Ecto neural progenitor cell (in vitro differentiated cells): ENCODE data around the gene CEP78.
"Not testable (repeated sequence)": the region's sequence is repeated elsewhere in the genome, so short reads cannot be mapped to it uniquely, and the experiment has no call there.

ENCODE experiments used
- DNase-seq: peaks from one replicate; pipeline ENCODE4 v3.0.0-alpha.2; 2018; ENCODE audit warnings: low spot score

CEP78 gene, protein sequence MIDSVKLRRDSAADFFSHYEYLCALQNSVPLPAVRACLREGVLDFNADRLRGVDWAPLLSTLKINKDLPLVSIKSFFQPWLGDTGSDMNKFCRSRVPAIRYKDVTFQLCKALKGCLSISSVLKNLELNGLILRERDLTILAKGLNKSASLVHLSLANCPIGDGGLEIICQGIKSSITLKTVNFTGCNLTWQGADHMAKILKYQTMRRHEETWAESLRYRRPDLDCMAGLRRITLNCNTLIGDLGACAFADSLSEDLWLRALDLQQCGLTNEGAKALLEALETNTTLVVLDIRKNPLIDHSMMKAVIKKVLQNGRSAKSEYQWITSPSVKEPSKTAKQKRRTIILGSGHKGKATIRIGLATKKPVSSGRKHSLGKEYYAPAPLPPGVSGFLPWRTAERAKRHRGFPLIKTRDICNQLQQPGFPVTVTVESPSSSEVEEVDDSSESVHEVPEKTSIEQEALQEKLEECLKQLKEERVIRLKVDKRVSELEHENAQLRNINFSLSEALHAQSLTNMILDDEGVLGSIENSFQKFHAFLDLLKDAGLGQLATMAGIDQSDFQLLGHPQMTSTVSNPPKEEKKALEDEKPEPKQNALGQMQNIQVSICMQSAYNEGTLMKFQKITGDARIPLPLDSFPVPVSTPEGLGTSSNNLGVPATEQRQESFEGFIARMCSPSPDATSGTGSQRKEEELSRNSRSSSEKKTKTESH

DNA sequence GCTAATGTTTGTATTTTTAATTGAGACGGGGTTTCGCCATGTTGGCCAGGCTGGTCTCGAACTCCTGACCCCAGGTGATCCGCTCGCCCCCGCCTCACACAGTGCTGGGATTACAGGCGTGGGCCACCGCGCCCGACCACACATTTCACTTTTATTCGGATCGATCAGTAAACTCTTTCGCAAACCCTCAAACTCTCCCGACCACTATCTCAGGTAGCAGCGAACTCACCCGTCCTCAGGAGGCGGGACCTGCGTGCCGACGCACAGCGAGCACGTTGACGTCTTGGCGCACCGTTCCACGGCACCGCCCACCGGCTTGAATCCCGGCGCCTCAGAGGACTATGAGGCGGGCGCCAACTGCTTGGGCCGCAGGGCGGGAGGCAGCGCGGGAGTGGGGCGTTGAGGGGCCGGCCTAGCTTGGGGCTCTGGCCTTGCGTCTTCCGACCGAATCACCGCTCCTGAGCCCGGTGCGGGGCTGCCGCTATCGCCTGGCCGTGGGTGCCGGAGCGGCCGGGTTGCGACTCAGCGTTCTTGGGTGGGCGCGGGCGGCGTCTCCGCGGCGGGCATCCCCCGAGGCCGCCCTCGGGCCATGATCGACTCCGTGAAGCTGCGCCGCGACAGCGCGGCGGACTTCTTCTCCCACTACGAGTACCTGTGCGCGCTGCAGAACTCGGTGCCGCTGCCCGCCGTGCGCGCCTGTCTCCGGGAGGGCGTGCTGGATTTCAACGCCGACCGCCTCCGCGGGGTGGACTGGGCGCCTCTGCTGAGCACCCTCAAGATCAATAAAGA lies at the start of gene CEP78:
Gene CEP78 (plus strand): TSS at position 314 of the 789 bp plus-strand sequence. CDS start 276 bp downstream, at position 590.
- peak; percentile 93 for DNase-seq

DNA sequence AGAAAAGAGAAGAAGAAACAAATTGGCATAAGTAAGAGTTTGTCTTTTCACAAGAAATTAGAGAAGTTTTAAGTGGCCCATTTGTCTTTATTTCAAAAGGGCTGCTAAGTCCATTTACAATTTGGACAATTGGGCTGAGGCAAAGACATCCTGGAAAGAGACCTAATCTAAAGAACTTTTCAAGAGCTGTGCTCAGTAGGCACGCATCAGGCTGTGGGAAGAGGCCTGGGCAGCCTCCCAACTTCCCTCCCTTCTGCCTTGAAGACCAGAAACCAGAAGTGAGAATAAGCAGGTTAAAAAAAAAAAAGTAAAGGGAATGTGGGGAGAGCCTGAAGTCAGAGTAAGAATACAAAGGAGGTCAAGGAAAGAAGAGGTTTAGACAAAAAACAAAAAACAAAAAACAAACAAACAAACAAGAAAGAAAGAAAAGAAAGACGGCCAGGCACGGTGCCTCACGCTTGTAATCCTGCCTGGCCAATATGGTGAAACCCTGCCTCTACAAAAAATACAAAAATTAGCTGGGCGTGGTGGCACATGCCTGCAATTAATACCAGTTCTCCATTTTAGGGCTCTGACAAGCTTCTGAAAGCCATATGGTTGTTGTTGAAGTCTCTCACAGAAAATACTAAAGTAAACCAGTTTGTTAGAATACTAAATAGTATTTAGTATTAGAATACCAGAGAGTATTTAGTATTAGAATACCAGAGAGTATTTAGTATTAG lies 48.0 kb upstream of the CEP78 start:
- DNase-seq, result no peak

DNA sequence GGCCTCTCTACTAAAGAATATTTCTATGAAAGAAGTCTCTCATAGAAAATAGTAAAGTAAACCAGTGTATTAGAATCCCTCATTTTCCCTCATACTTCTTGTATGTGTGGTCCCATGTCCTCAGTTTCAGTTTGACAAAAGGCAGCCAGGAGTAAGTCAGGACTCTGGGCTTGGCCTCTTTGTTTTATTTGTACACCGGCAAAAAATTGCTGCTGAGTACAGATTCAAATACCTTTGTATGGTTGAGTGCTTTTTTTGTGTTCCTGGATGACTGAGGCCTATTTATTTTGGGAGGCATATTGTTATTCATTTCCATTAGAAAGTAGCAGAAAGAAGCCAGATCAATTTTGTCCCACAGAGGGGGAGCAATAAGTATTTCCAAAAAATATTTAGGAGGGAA lies 47.3 kb upstream of the CEP78 start:
- no peak for DNase-seq

DNA sequence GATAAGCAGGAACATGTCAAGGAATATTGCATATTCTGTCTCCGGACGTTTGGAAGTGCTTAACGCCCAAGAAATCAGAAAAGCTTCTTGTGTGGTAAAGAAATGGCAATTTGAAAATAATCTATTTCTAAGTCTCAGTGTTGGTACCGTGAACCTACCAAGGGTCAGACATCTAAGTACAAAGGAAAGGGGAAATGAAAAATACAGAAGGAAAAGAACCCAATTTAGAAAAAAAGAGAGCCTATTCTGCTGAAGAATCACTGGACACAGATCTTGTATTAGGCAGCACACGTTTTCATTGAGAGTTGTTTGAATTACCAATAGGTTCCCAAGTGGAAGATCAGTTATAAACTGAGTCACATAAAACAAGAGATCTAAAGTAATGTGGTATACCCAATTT lies 46.9 kb upstream of the CEP78 start:
- no peak for DNase-seq

DNA sequence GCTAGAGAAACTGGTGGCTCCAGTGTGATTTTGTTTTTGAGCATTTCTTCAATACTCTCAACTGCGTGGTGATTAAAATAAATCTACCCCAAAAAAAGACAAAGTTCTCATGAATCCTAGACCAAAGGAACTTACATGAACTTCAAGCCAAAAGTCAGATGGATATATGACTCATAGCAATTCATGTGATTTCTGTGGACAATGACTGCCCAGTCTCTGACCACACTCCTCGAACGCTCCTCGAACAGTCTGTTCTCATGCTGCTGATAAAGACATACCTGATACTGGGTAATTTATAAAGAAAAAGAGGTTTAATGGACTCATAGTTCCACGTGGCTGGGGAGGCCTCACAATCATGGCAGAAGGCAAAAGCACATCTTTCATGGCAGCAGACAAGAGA lies 46.4 kb upstream of the CEP78 start:
- no peak for DNase-seq

DNA sequence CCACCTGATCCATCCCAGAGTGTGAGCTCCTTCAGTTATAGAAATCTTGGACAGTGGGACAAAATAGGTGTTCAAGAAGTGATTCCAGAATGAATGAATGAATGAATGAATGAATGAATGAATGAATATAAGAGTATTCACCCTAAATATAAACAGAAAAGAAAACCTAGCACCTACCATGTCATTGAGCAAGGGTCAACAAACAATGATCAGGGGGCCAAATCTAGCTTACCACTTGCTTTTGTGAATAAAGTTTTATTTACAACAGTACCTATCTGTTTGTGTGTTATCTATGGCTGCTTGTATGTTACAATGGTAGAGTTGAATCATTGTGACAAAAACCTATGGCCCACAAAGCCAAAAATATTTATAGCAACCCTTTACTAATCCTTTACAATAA lies 43.9 kb upstream of the CEP78 start:
- DNase-seq, result no peak

DNA sequence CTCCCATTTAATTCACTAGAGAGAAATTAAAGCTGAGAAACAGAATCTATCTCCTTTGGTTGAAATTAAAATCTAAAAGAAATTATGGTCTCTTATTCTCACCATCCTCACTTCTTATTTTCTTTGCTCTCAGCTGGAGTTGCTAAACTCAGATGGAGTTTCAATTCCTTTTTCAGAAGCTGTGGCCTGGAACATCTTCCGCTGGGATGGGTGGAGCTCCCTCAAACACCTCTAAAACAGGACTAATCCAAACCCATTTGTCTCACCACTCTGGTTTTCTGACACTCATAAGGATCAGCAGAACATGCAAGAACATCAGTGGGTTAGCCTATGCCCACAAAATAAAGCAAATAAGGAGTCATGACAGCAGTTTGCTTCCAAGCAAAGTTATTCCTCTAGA lies 39.6 kb upstream of the CEP78 start:
- DNase-seq, result no peak

DNA sequence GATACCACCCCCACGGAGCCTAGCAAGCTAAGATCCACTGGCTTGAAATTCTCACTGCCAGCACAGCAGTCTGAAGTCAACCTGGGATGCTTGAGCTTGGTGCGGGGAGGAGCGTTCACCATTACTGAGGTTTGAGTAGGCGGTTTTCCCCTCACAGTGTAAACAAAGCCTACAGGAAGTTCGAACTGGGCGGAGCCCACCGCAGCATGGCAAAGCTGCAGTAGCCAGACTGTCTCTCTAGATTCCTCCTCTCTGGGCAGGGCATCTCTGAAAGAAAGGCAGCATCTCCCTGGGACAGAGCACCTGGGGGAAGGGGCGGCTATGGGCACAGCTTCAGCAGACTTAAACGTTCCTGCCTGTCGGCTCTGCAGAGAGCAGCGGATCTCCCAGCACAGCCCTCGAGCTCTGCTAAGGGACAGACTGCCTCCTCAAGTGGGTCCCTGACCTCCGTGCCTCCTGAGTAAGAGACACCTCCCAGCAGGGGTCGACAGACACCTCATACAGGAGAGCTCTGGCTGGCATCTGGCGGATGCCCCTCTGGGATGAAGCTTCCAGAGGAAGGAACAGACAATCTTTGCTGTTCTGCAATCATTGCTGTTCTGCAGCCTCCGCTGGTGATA lies 34.6 kb upstream of the CEP78 start:
- not testable (repeated sequence) for DNase-seq

DNA sequence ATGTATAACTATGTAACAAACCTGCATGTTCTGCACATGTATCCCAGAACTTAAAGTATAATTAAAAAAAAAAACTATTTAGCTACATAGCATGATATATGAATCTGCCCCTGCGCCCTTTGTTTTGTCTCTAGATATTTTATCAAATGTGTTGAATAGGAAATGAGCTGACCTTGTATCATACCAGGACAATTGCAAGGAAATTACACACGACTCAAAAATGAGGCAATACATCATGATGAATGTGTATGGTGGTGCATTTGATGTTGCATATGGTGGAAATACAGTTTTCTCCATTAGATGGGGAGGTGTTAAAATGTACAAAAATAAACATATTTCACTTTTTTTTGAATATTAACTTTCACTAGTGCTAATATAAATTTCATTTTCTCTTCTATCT lies 28.6 kb upstream of the CEP78 start:
- no peak for DNase-seq

DNA sequence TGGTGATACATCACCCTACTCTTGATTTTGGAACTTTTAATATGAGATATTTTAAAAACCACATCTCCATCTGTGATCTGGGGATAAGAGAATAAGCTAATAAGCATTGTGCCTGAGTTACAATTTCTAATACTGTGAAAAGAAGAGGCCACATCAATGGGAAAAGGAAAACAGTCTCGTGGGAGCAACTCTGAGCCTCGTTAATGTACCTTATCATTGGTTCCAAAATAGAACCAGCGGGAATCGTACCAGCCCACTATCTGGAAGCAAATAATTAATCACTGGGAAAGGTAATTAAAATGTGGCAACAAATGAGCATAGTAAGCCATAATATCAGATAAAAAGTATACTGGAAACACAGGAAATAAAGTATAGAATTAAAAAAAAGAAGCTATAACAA lies 28.0 kb upstream of the CEP78 start:
- no peak for DNase-seq

DNA sequence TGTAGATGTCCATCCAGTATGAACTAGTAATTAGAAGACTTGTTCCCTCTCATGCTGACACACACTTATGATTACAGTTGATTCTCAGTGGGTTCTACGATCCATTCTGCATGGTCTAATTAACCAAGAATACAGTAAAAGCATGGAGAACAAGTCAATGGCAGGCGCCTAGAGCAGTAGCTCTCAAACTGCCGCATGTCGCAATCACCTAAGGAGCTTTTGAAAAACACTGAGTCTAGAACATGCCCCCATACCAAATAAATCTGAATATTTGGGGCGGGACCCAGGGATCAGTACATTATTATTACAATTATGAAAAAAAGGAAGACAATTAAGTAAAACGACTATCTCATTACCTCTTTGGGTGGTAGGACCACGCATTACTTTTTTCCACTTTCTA lies 26.7 kb upstream of the CEP78 start:
- no peak for DNase-seq

DNA sequence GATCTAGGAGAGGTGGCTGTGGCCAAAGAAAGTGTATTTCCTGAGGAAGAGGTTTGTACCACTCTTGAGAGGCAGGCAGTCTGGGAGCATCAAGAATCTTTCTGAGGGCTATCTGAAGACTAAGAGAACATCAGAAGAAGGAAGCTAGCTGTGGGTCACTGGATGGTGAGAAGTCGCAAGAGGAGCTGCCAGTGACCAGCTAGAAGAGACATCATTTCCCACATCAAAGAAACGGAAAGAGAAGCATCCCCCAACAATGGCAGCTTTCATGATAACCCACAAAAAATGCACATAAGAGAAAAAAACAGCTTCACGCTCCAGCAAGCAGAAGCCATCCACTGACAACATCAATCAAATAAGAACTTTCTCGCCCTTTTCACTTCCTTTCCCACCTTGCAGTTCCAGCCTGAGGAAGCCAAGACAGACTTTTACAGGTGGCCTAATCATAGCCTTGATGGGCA lies 25.0 kb upstream of the CEP78 start:
- no peak for DNase-seq

DNA sequence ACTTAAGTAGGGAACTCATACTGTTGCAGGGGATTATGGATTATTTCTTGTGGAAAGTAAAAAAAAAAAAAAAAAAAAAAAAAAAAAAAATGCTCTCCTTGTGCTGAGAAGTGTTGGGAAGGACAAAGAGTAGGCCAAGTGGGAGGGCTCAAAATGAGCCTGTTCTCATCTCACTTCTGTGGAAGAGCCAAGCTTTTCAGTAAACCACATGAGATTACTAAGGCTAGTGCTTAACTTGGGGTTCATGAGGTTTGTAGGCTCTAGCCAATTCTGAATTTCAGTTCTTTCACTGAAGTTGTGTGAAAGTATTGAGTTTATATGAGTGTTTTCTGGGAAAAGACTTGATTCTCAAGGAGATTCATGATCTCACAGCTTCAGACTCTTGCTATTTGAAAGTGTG lies 23.0 kb upstream of the CEP78 start:
- no peak for DNase-seq

DNA sequence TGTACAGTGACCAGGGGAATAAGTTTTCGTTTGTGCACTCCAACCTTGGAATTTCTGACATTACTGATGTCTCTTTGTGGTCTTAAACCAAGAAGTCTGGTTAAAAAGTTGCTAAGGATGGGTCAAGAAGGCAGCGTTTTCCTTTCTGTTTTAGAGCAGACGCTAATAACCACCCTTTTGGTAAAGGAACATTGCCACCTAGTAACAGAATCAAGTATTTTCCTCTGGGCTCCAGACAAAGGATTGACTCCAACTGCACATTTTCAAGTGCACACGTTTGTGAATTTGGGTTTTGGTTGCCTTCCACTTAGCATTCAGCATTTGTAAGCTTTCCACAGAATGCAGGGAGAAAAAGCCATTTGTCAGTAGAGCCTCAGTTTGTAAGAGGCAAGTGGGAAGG lies 22.2 kb upstream of the CEP78 start:
- no peak for DNase-seq

DNA sequence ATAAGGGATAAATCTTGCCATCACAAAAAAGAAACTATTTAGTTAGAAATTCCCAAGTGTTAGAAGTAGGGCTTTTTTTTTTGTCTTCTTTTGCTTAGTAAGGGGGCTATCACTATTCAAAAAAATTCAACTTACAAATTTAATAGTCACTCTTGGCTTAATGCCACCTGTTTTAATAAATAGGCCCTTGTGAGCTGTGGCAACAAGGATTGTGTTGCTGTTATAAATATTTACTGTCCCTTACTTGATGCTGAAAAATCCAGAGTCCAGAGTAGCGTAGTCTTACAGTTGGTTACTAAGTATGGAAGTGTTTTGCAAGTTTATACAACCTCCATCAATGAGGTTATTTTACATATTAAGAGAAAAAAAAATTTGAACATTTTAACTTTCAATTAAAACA lies 21.4 kb upstream of the CEP78 start:
- no peak for DNase-seq

DNA sequence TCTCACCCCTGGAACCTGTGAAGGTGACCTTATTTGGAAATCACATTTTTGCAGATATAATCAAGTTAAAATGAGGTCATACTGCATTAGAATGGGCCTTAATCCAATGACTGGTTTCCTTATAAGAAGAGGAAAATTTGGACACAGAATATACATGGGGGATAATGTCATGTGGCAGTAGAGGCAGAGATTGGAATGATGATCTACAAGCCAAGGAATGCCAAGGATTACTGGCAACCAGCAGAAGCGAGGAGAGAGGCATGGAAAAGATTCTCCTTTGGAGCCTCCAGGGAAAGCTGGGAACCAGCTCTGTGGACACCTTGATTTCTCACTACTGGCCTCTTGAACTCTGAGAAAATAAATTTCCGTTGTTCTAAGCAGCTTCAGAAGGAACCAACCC lies 20.2 kb upstream of the CEP78 start:
- no peak for DNase-seq

DNA sequence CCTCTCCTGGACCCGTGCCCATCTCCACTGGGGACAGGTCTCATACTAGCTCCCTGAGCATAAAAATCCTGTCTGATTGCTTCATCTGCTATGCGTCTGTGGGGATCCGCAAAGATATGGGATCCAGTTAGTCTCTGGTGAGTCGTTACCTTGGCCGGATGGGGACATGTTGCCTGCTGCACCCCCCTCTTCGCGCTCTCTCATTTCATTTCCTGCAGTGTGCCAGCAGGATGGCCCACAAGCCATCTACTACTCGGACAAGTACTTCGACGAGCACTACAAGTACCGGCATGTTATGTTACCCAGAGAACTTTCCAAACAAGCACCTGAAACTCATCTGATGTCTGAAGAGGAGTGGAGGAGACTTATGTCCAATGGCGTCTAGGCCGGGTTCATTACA lies 17.0 kb upstream of the CEP78 start:
- no peak for DNase-seq

DNA sequence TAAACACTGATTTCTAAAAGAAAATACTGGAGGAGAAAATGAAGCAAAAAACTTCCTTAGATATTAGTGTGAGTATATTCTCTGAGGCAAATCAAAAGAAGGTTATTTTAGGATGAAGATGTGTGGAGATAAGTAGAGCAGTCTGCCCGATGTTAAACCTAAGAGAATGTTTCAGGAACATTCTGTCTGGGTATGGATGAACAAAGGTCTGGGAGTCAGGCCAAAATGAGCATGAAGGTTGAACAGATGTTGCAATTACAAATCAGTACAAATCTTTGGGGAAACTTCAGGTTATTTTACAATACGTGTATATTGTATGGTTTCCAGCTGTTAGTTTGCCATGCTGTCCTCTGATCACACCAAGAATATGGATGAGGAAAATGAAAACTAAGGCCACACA lies 14.4 kb upstream of the CEP78 start:
- no peak for DNase-seq

DNA sequence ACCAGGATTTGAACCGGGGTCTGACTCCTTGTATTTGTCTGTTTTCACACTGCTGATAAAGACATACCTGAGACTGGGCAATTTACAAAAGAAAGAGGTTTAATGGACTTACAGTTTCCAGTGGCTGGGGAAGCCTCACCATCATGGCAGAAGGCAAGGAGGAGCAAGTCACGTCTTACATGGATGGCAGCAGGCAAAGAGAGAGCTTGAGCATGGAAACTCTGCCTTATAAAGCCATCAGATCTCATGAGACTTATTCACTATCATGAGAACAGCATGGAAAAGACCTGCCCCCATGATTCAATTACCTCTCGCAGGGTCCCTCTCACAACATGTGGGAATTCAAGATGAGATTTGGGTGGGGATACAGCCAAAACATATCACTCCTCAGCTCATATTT lies 14.0 kb upstream of the CEP78 start:
- DNase-seq, result not testable (repeated sequence)

DNA sequence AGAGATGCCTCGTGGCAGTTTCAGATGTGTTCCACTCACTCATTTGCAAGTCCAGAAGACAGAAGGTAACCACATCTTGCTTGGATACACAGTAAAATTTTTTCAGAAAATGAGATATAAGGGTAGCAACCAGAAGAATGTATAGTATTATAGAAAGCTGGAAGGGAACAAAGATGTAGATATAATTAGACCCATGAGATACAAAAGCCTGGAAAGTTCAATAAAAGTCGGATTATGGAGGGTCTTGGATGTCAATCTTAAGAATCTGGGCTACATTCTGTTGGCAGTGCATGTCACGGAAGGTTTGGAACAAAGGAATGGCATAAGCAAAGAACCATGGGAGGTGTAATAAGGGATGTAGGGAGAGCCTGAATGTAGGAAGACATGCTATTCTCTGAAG lies 5.1 kb upstream of the CEP78 start:
- no peak for DNase-seq

DNA sequence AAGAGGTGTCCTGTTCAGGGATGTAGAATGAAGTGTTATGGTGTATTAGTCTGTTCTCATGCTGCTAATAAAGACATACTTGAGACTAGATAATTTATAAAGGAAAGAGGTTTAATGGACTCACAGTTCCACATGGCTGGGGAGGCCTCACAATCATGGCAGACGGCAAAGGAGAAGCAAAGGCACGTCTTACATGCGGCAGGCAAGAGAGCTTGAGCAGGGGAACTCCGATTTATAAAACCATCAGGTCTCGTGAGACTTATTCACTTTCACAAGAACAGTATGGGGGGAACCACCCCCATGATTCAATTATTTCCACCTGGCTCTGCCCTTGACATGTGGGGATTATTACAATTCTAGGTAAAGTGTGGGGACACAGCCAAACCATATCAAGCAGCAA lies 3.4 kb upstream of the CEP78 start:
- not testable (repeated sequence) for DNase-seq

DNA sequence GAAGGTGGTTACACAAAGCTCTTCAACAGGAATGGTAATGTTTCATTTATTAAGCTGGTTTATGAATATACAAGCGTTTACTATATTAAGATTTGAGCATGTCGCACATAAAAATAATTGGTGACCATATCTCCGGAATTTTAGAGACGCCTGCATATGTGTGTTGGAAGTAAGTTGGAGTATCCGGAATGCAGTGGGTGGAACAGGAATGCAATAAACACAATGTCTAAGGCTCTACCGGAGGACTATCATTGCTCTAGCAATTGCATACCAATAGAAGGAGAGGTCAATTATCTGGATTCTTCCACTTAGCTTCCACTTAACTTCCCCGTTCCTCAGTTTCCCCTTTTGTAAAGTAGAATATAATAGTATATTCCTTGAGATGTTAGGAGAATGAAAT lies 1.1 kb upstream of the CEP78 start:
- DNase-seq, result no peak
